GM12891 (cell line): ENCODE measurements around the gene FAM219A.

Experiments used
- POLR2A ChIP-seq: IDR thresholded peaks from 2 replicates; pipeline ENCODE4 v1.6.1; 2011; ENCODE audit warnings: low read depth, low read length, control low read depth
- POLR2AphosphoS5 ChIP-seq: IDR thresholded peaks from 2 replicates; pipeline ENCODE4 v1.6.1; 2011; ENCODE audit warnings: low read depth, low read length, control low read depth
- SPI1 ChIP-seq: IDR thresholded peaks from 2 replicates; pipeline ENCODE4 v1.6.1; 2011; ENCODE audit warnings: low read depth, low read length, control low read depth
- TAF1 ChIP-seq: IDR thresholded peaks from 2 replicates; pipeline ENCODE4 v1.6.1; 2011; ENCODE audit warnings: low read depth, low read length, control low read depth

DNA sequence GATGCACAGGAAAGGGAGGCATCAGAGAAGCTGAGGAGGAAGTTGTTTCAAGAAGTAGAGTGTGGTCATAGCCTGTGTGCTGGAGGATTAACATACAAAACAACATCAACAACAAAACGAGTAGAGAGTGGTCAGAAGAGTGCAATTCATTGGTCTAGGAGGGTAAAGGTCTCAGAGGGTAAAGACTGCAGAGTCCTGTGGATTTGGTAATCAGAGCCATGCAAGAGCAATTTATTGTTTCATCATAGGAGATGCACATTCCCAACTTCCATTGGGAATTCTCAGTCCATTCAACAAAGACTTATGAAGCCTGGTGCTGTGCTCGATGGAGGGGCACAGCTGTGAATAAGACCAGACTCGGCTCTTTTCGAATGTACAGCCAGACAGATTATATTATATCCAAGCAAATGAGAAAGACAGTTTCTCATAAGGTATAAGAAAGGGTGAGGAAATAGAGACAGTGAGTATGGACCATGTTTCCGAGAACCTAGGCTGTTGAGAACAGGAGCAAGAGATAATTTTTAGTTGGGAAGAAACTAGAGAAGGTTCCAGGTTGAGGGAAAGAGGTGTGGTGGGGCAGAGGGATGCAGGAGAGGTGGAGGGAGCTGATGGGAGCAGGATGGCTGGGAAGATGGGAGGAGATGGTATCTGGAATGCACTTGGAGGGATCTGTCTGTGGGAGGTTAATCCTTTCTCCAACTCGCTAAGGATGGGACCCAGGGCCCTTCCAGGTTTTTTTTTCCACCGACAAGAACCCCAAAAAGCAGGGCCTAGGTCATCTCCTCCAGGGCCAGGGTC lies 73.8 kb downstream of the FAM219A start:
- TF ChIP-seq POLR2A = no peak
- no peak for TF ChIP-seq POLR2AphosphoS5
- no peak for TF ChIP-seq TAF1
- no peak for TF ChIP-seq SPI1
